ENCODE results near the gene TMEM242.

- TF ChIP-seq CTCF (IDR thresholded peaks at IDR 0.05): no peak
- TF ChIP-seq RFX5 (IDR thresholded peaks at IDR 0.05; ENCODE audit: low read length): no peak
- TF ChIP-seq EZH2phosphoT487 (IDR thresholded peaks at IDR 0.05; ENCODE audit: borderline replicate concordance, low read depth): no peak
- peak; percentile 49; the same call in 1 of the 2 replicates for TF ChIP-seq MAX (IDR thresholded peaks at IDR 0.05; ENCODE audit: low read depth)
- no peak for TF ChIP-seq POLR2AphosphoS5 (IDR thresholded peaks at IDR 0.05; ENCODE audit: low read depth, low read length)
- 0 out of 2 replicates have a peak, but pooled peaks have one; percentile 10 for TF ChIP-seq NFIC (IDR thresholded peaks at IDR 0.05; ENCODE audit: borderline replicate concordance)
- TF ChIP-seq MXI1 (IDR thresholded peaks at IDR 0.05; ENCODE audit: low read depth, low read length): no peak
- no peak for TF ChIP-seq TAF1 (IDR thresholded peaks at IDR 0.05; ENCODE audit: borderline replicate concordance, low read depth, low read length)
- no peak for TF ChIP-seq RAD21 (IDR thresholded peaks at IDR 0.05; ENCODE audit: low read length)
- peak; percentile 61; the same call in 1 of the 2 replicates for TF ChIP-seq USF1 (IDR thresholded peaks at IDR 0.05; ENCODE audit: borderline replicate concordance, low read depth)
- TF ChIP-seq RXRA (IDR thresholded peaks at IDR 0.05; ENCODE audit: borderline replicate concordance, low read depth): no peak
- TF ChIP-seq YY1 (IDR thresholded peaks at IDR 0.05; ENCODE audit: low read depth): no peak
- no peak for TF ChIP-seq USF2 (IDR thresholded peaks at IDR 0.05; ENCODE audit: borderline replicate concordance, low read depth, low read length)
Measured at GRCh38 chr6:157328108-157328692, 4.9 kb upstream of the TMEM242 start.
